GM18951 (cell line): ENCODE data around the gene TNK1.

Source experiments
- POLR2A ChIP-seq: IDR thresholded peaks from 4 replicates; pipeline ENCODE4 v1.6.1; 2011; ENCODE audit warnings: mild to moderate bottlenecking; ENCODE audit not compliant: insufficient read length, insufficient read depth; ENCODE audit errors: extremely low read depth
- in situ Hi-C: fragments of 300-500 bp; cut with MboI; formaldehyde crosslinking; loops from one replicate; pipeline ENCODE4 v1.12.0; 2022; ENCODE audit warnings: low sequenced_read_pairs, mixed read lengths, inconsistent platforms; ENCODE audit not compliant: unreplicated experiment

The TNK1 gene

GRCh38 chr17:7389924-7390910 is 9.3 kb downstream of the TNK1 start:
- TF ChIP-seq POLR2A, result no peak
- in situ Hi-C loops, result no loop called here

DNA sequence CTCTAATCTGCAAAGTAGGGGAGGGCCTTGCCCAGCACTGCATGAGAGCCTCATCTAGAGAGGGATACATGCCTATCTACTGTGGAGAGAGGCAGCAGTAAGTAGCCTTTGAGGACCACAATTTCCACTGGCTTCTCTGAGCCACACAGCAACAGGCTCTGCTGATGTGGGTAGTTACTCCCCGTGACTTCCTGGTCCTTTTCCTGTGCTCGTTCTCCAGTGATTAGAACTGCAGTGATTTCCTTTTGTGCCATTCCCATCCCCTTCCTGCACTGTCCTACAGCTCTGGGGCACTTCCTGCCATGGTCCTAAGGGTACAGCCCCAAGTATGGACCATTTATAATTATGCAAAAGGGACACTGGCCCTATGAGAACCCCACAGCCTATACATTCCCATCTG is 10.4 kb downstream of the TNK1 start:
- in situ Hi-C loops, result no loop called here
- TF ChIP-seq POLR2A, result no peak

DNA sequence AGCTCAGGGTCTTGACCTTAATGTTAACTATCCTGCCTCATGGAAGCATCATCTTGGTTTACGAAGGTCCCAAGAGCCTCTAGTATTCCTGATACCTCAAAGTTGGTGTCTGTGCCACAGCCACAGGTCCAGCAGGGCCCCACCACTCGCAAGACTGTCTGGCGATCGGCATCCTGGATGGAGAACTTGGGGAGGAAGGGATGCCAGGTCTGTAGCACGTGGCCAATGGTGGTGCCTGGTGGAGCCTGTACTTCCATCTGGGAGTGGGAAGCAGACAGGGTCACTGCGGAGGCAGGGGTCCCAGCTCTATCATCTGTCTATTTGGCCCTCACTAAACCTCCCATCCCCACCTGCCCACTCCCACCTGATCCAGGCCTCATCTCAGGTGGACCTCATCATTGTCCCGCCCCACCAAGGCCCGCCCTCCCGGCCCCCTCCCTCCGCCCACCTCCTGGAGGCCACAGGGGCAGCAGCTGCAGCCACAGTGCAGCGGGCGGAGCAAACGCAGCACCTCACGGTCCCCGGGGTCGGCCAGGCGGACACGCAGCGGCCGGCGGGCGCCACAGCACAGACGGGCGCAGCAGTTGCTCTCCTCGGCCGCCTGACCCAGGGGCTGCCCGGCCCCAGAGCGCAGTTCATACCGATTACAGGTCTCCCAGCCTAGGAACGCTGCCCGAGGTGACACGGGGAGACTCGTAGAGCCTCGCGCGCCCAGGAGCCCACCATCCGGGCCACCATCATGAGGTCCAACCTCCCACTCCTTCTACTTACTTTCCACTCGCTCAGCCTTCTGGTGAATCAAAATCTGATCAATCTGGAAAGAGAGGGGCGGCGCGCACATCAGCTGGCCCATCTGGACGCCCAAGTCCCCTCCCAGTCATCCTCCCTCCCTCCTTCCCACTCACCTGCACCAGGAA is 12.1 kb downstream of the TNK1 start:
- TF ChIP-seq POLR2A, result no peak
- in situ Hi-C loops, result no loop called here

DNA sequence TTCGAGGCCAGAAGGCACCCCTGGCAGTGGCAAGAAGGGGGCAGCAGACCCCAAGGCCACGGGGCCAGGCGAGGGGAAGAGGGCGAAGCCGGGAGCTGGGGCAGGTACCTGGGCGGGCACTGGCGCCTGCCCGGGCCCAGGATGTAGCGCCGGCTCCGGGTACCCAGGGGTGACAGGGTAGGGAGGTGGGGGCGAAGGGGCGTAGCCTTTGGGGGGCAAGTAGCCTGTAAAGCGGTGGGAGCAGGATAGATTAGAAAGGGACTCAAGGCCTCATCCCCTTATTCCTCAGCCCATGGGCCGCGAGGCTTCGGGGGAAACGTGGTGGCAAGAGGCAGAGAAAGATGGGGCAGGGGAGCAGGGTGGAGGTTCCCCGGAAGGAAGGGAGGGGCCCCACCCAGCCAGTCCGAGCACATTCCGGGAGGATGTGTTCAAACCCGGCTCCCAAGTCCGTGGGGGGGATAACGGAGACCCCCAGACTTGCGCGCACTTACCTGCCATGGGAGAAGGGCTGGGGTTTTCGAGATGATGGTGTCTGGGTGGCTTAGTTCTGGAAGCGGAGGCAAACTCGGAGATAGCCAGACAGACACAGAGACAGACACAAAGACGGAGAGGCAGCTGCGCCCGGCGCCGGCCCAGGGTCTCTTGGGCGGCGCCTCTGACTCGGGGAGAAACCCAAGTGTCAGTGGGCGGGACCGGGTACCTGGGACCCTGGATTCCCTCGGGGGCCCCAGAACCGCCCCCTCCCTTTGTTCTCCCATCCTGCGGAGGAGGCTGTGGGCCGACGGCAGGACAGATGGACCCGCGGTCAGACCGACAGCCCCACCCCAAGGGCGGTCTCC is 12.9 kb downstream of the TNK1 start:
- TF ChIP-seq POLR2A, result no peak
- in situ Hi-C loops, result no loop called here

DNA sequence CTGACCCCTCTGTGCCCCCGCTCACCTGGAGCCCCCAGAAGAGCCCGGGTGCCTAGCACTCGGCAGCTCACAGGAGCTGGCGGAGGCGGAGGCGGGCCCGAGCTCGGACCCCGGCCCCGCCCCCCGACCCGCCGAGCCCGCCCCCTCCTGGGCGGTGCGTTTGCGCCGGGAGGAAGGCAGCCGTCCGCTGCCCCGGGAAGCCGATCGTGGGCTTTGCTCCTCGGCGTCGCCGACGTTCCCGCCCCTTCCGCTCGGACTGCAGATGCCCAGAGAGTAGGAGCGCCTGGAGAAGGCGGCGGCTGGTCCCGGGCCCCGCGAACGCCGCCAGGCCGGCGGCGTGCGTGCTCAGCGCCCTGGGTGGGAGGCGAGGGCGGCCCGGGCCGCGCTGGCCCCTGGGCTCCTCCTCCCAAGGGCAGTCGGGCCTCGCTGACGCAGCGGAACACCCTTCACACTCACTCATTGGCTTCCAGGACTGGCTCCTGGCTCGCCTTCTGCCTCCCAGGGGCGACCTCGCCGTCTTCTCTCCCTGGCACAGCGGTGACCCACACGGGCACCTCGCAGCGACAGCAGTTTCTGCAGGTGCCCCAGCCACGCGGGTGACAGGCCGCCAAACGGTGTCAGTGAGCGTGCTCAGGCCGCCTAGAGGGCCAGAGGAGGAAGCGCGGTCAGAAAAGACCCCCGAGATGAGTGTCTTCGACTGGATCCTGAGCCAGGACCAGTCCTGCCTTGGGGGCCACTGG is 13.7 kb downstream of the TNK1 start, which contains the start of gene PLSCR3:
Gene PLSCR3, minus strand, starts transcription at position 74 of the 740 bp plus-strand sequence. CDS start 415 bp downstream, outside the sequence.
- in situ Hi-C loops, result no loop called here
- peak; percentile 90 for TF ChIP-seq POLR2A

GRCh38 chr17:7396147-7396546 is 15.3 kb downstream of the TNK1 start:
- no peak for TF ChIP-seq POLR2A
- in situ Hi-C loops, result no loop called here

- in situ Hi-C loops, result no loop called here
- TF ChIP-seq POLR2A, result no peak
Observed at GRCh38 chr17:7398612-7399011, 17.7 kb downstream of the TNK1 start.

DNA sequence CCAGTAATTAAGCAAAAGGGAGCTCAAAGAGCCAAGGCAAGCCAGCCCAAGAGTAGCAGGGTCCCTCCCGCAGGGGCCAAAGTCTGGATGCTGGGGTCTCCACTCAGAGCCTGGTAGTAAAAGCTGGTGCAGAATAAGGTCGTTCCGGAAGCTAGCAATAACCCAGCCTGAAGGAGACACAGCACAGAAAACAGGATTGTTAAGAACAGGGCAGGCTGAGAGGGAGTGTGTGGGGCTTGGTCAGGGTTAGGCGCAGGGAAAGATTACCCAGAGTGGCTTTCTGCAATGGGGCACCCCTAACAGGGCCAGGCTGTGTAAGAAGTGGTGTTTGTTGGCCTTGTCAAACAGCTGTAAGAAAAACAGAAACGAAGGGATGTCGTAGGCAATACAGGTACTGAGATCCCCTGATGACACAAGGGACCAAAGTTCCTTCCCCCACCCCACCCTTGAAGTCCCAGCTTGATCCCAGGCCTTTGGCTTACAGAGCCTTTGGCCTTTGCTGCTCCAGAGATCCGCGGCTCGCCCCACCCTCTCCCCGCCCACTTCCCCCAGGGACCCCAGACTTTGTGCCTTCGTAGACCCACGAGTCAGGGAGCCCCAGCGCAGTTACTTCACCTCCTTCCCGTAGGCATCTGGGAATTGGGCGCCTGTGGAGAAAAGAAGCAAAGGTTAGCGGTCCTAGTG is 22.3 kb downstream of the TNK1 start:
- in situ Hi-C loops, result no loop called here
- no peak for TF ChIP-seq POLR2A

DNA sequence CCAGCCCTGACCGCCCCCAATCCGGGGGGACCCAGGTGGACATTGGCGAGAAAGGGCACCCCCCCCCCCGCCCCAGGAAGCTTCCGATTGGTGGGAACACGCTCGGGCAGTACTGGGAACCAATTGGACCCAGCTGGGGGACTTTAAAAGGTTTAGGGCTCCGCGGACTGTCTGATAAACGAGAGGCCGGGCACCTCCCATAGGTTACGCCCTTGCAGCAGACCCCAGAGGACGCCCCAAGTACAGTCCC is 22.8 kb downstream of the TNK1 start:
- no peak for TF ChIP-seq POLR2A
- in situ Hi-C loops, result no loop called here

DNA sequence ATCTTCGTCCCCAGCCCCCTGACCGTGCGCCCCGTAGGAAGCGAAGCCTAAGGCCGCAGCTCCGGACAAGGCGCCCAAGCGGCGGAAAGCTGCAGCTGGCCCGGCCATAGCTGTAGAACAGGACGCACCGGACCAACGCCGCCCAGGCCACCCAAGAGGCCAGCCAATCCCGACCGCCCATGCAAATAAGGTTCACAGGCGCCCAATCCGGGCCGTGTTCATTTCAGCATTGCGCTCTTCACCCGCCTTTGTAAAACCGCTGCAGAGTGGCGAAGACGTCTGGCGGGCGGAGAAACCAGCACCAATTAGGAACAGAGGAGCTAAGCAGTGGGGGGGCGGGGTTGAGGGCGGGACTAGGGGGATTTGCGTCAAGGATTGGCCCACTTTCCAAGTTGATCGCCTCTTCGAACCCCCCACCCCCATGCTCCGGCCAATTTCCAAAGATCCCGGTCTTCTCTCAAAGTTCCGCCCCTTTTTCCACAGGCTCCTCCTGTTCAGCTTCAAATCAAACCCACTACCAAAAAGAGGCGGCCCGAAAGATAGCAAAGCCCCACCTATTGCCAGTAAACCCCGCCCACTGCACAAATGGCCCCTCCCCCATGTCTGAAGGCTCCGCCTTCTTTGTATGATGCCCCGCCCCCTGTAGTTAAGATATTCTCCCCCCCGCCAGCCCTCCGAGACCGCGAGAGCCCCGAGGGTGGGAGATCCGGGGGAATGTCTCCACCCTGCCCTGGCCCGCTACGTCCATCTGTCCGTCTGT is 23.3 kb downstream of the TNK1 start, which contains the start of gene TMEM256:
Gene TMEM256, minus strand, starts transcription at position 121 of the 760 bp plus-strand sequence. Its CDS starts 13 bp downstream, at position 108.
- in situ Hi-C loops, result no loop called here

More for the DNA sequence above, 23.3 kb downstream of the TNK1 start, which contains the start of gene TMEM256:
- TF ChIP-seq POLR2A, result peak; percentile 95
